Caco-2 (cell line): Measurements from ENCODE around the gene GPR107. TPM values are rescaled to one million over a fixed set of nuclear protein-coding genes. Genes with fewer than 3 reads are reported as not detected.

Experiments
- BruUV-seq: library from RNA; stranded (reverse); fragments of 400-500 nt; replicated peaks from 2 replicates; lab custom pipeline; 2021; lab: Mats Ljungman, UMichigan
- CTCF ChIA-PET: fragments of 300-600 bp; sonication (Branson Sonifier 250); formaldehyde crosslinking; loops from one replicate; lab custom pipeline; 2022; ENCODE audit warnings: antibody characterized with exemption; lab: Charles Lee
- POLR2A ChIA-PET: fragments of 300-600 bp; sonication (Branson Sonifier 250); formaldehyde crosslinking; loops from one replicate; lab custom pipeline; 2022; ENCODE audit warnings: antibody characterized with exemption; lab: Charles Lee
- DNase-seq, 2 experiments: peaks; one replicate each; pipeline versions ENCODE4 v3.0.0 to v3.0.0-alpha.2; 2020 to 2022
- H3K27me3 ChIP-seq: replicated peaks from 2 replicates; pipeline ENCODE4 v1.6.0; 2011; ENCODE audit warnings: low read length; ENCODE audit not compliant: control insufficient read depth, insufficient read depth
- H3K36me3 ChIP-seq: 2 replicates; pipeline ENCODE4 v1.5.1; 2011; ENCODE audit warnings: low read length; ENCODE audit not compliant: control insufficient read depth, insufficient read depth
- H3K4me1 ChIP-seq: fragments of 250-450 bp; sonication (Bioruptor Pico); 2 replicates; pipeline ENCODE4 v1.5.1; 2020; ENCODE audit warnings: mild to moderate bottlenecking
- H3K4me3 ChIP-seq: 2 replicates; pipeline ENCODE4 v1.5.1; 2011; ENCODE audit warnings: low read depth, mild to moderate bottlenecking, control low read depth, low read length
- H3K9me3 ChIP-seq: fragments of 250-450 bp; sonication (Bioruptor Pico); 2 replicates; pipeline ENCODE4 v1.5.1; 2020; ENCODE audit warnings: mild to moderate bottlenecking, moderate library complexity
- H3K27ac Mint-ChIP-seq: one replicate; pipeline ENCODE4 v1.8.0; 2022; ENCODE audit warnings: mixed read lengths; ENCODE audit not compliant: unreplicated experiment
- H3K27me3 Mint-ChIP-seq: one replicate; pipeline ENCODE4 v1.8.0; 2022; ENCODE audit warnings: mixed read lengths; ENCODE audit not compliant: insufficient read depth, unreplicated experiment
- H3K36me3 Mint-ChIP-seq: one replicate; pipeline ENCODE4 v1.8.0; 2022; ENCODE audit warnings: mild to moderate bottlenecking, mixed read lengths; ENCODE audit not compliant: insufficient read depth, unreplicated experiment
- H3K4me1 Mint-ChIP-seq: one replicate; pipeline ENCODE4 v1.8.0; 2022; ENCODE audit warnings: low read depth, mixed read lengths; ENCODE audit not compliant: unreplicated experiment
- H3K4me3 Mint-ChIP-seq: one replicate; pipeline ENCODE4 v1.8.0; 2022; ENCODE audit warnings: mild to moderate bottlenecking, moderate library complexity, mixed read lengths; ENCODE audit not compliant: unreplicated experiment
- H3K9me3 Mint-ChIP-seq: one replicate; pipeline ENCODE4 v1.8.0; 2022; ENCODE audit warnings: mixed read lengths; ENCODE audit not compliant: unreplicated experiment
- CTCF ChIP-seq, 2 experiments: fragments of 200-600 bp in 1 of 2; IDR thresholded peaks; 1 replicate in 1 of 2; 2 replicates in 1 of 2; pipeline versions ENCODE4 v1.5.1 to v1.8.0; 2011 to 2022; ENCODE audit warnings: antibody characterized with exemption in 1 of 2, control low read depth in 1 of 2, inconsistent platforms in 1 of 2, low read depth in 1 of 2, low read length in 1 of 2, mild to moderate bottlenecking in 1 of 2, moderate library complexity in 1 of 2; ENCODE audit not compliant: insufficient read depth in 1 of 2, severe bottlenecking in 1 of 2, unreplicated experiment in 1 of 2
- intact Hi-C: fragments of 100-400 bp; cut with micrococcal nuclease; formaldehyde crosslinking; loops from one replicate; pipeline ENCODE4 v1.10.0; 2022; ENCODE audit not compliant: unreplicated experiment
- total RNA-seq: library from RNA; stranded (reverse); gene quantifications from 2 replicates; pipeline ENCODE4 v1.2.3, GENCODE V29; 2022

GPR107 gene
- total RNA-seq, 1 experiment from 2014 or later = 53.1 TPM

DNA sequence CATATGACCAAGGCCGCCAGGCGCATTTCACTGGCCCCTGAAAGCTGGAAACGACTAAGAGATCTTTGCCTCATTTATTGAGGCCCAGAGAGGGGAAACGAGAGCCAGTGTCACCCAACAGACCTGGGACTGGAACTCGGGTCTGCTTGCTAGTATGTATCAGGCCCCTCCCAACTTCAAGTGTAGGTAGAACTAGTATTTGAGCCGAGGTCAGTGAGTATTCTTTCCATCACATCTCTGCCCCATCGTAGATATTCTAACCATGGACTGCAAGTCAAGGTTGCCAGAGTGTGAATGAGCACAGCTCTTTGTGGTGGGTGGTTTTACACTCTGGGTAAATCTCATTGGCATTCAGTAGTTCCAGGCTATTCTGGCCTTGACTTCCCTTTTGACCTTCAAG is 42.2 kb downstream of the GPR107 start:
- Mint-ChIP-seq H3K27me3 (no peaks in the 10 kb centered on the region), H3K4me3 (no peak overlapping the region), H3K36me3 (peaks cover 69% of the 10 kb centered on the region), H3K9me3 (no peaks in the 10 kb centered on the region), H3K4me1 (no peaks in the 10 kb centered on the region), H3K27ac (no peak overlapping the region)
- TF ChIP-seq CTCF (IDR thresholded peaks at IDR 0.05; ENCODE audit: insufficient read depth in 1 of 2, low read depth in 1 of 2, low read length in 1 of 2, severe bottlenecking in 1 of 2, unreplicated experiment in 1 of 2) = no peak
- Histone ChIP-seq H3K36me3 (peaks cover 2% of the 10 kb centered on the region; the same call in 1 of the 2 replicates), H3K4me1 (no peaks in the 10 kb centered on the region), H3K27me3 (no peaks in the 10 kb centered on the region), H3K9me3 (no peaks in the 10 kb centered on the region), H3K4me3 (no peak overlapping the region)
- ChIA-PET CTCF (no interaction called here), POLR2A (no interaction called here)
- DNase-seq = no peak
- BruUV-seq = no TSS peak
- intact Hi-C loops = no loop called here

GRCh38 chr9:130100681-130101080 is 47.0 kb downstream of the GPR107 start:
- DNase-seq = no peak
- Mint-ChIP-seq H3K4me3 (no peak overlapping the region), H3K9me3 (no peaks in the 10 kb centered on the region), H3K27ac (no peak overlapping the region), H3K27me3 (no peaks in the 10 kb centered on the region), H3K4me1 (no peaks in the 10 kb centered on the region), H3K36me3 (peaks cover 52% of the 10 kb centered on the region)
- TF ChIP-seq CTCF (IDR thresholded peaks at IDR 0.05; ENCODE audit: insufficient read depth in 1 of 2, low read depth in 1 of 2, low read length in 1 of 2, severe bottlenecking in 1 of 2, unreplicated experiment in 1 of 2) = no peak
- ChIA-PET POLR2A (interaction anchor here (0.6 kb wide), 1 partner anchor 191 kb away, joined by 3 read pairs; no protein-coding TSS in a partner anchor), CTCF (interaction anchor here (0.8 kb wide), 1 partner anchor 216 kb away, joined by 3 read pairs; no protein-coding TSS in a partner anchor)
- no TSS peak for BruUV-seq
- Histone ChIP-seq H3K9me3 (no peaks in the 10 kb centered on the region), H3K36me3 (peaks cover 3% of the 10 kb centered on the region), H3K4me1 (no peaks in the 10 kb centered on the region), H3K27me3 (no peaks in the 10 kb centered on the region), H3K4me3 (no peak overlapping the region)
- intact Hi-C loops = no loop called here

- Histone ChIP-seq H3K4me3 (no peak overlapping the region), H3K9me3 (no peaks in the 10 kb centered on the region), H3K27me3 (no peaks in the 10 kb centered on the region), H3K4me1 (no peaks in the 10 kb centered on the region), H3K36me3 (peaks cover 3% of the 10 kb centered on the region)
- intact Hi-C loops = no loop called here
- Mint-ChIP-seq H3K9me3 (no peaks in the 10 kb centered on the region), H3K4me1 (no peaks in the 10 kb centered on the region), H3K27me3 (no peaks in the 10 kb centered on the region), H3K27ac (no peak overlapping the region), H3K4me3 (no peak overlapping the region), H3K36me3 (peaks cover 48% of the 10 kb centered on the region)
- BruUV-seq = no TSS peak
- DNase-seq = no peak
- no peak for TF ChIP-seq CTCF (IDR thresholded peaks at IDR 0.05; ENCODE audit: insufficient read depth in 1 of 2, low read depth in 1 of 2, low read length in 1 of 2, severe bottlenecking in 1 of 2, unreplicated experiment in 1 of 2)
- CTCF ChIA-PET = no interaction called here
- POLR2A ChIA-PET = no interaction called here
These were observed 48.2 kb downstream of the GPR107 start for GRCh38 chr9:130101915-130102314.
